ENCODE data around the gene RAB11B.
A peak's percentile ranks its signal among the peaks of the same experiment; 100 is the strongest.
"Not testable (repeated sequence)": the region's sequence is repeated elsewhere in the genome, so short reads cannot be mapped to it uniquely, and the experiment has no call there.

RAB11B gene

GRCh38 chr19:8441725-8442544 is 51.8 kb downstream of the RAB11B start:
- no peak for DNase-seq

GRCh38 chr19:8444140-8444676 is 54.0 kb downstream of the RAB11B start:
- not testable (repeated sequence) for DNase-seq

GRCh38 chr19:8444677-8445487 is 54.7 kb downstream of the RAB11B start, which contains the start of gene HNRNPM:
Gene HNRNPM, plus strand, starts transcription at chr19:8444975. Its CDS starts 24 bp downstream, at chr19:8444999.
- peak; percentile 100 for DNase-seq

GRCh38 chr19:8445488-8446001 is 55.4 kb downstream of the RAB11B start:
- peak; percentile 47 for DNase-seq

GRCh38 chr19:8446061-8446709 is 56.0 kb downstream of the RAB11B start:
- no peak for DNase-seq

- no peak for DNase-seq
Measured at GRCh38 chr19:8449830-8450229, 59.7 kb downstream of the RAB11B start.

GRCh38 chr19:8451377-8451776 is 61.2 kb downstream of the RAB11B start:
- DNase-seq = no peak

- DNase-seq = peak; percentile 20
Measured at GRCh38 chr19:8451885-8452284, 61.7 kb downstream of the RAB11B start.

- no peak for DNase-seq
Measured at GRCh38 chr19:8452446-8453123, 62.4 kb downstream of the RAB11B start.

GRCh38 chr19:8453616-8454015 is 63.5 kb downstream of the RAB11B start:
- DNase-seq = no peak

Measured in stimulated activated CD4-positive, alpha-beta T cell treated with anti-CD3 and anti-CD28 coated beads, Interleukin-4, amount 100 ng/mL, for 24 hours (primary cell).